OCI-LY7 (cell line): ENCODE data around the gene ANXA3. TPM values are rescaled to one million over a fixed set of nuclear protein-coding genes. Genes with fewer than 3 reads are reported as not detected.

Source experiments
- BruUV-seq: library from RNA; stranded (reverse); fragments of 400-500 nt; replicated peaks from 2 replicates; lab custom pipeline; 2021; lab: Mats Ljungman, UMichigan
- CTCF ChIA-PET: fragments of 300-600 bp; sonication (Branson Sonifier 250); formaldehyde crosslinking; loops from one replicate; lab custom pipeline; 2022; ENCODE audit warnings: antibody characterized with exemption; ENCODE audit not compliant: unreplicated experiment; lab: Charles Lee
- POLR2A ChIA-PET: fragments of 300-600 bp; sonication (Branson Sonifier 250); formaldehyde crosslinking; loops from one replicate; lab custom pipeline; 2022; ENCODE audit warnings: antibody characterized with exemption; lab: Charles Lee
- DNase-seq: peaks from one replicate; pipeline ENCODE4 v3.0.0-alpha.2; 2015; ENCODE audit warnings: low spot score
- H2AFZ ChIP-seq: fragments of 200-600 bp; sonication (generic), shearing (Covaris generic); 2 replicates; pipeline ENCODE4 v1.6.1; 2014; ENCODE audit warnings: mild to moderate bottlenecking, antibody characterized with exemption, low read length, moderate library complexity
- H3K27ac ChIP-seq: fragments of 200-600 bp; sonication (generic); 2 replicates; pipeline ENCODE4 v1.5.1; 2014; ENCODE audit warnings: mixed run types, low read depth, mild to moderate bottlenecking, moderate library complexity, low read length, inconsistent platforms; ENCODE audit not compliant: poor library complexity, severe bottlenecking
- H3K36me3 ChIP-seq: fragments of 200-600 bp; sonication (generic); 2 replicates; pipeline ENCODE4 v1.6.1; 2014; ENCODE audit warnings: mild to moderate bottlenecking, antibody characterized with exemption, low read length, moderate library complexity, mixed read lengths; ENCODE audit not compliant: insufficient read depth
- H3K4me1 ChIP-seq: fragments of 200-600 bp; sonication (generic); 2 replicates; pipeline ENCODE4 v1.5.1; 2014; ENCODE audit warnings: mild to moderate bottlenecking, low read length; ENCODE audit not compliant: insufficient read depth, poor library complexity, severe bottlenecking
- H3K4me2 ChIP-seq: fragments of 200-600 bp; sonication (generic); 2 replicates; pipeline ENCODE4 v1.6.1; 2014; ENCODE audit warnings: mild to moderate bottlenecking, low read length
- H3K4me3 ChIP-seq: fragments of 200-600 bp; sonication (generic); 2 replicates; pipeline ENCODE4 v1.5.1; 2014; ENCODE audit warnings: mild to moderate bottlenecking, low read depth, low read length; ENCODE audit not compliant: poor library complexity, severe bottlenecking
- H3K79me2 ChIP-seq: fragments of 200-600 bp; sonication (generic); 2 replicates; pipeline ENCODE4 v1.6.1; 2016; ENCODE audit warnings: low read depth, mild to moderate bottlenecking, low read length, moderate library complexity, mixed read lengths; ENCODE audit not compliant: insufficient read depth
- H3K9me2 ChIP-seq: fragments of 200-600 bp; sonication (generic); 2 replicates; pipeline ENCODE4 v1.6.1; 2016; ENCODE audit warnings: mild to moderate bottlenecking, low read length, mixed read lengths; ENCODE audit not compliant: insufficient read depth
- H3K9me3 ChIP-seq: fragments of 200-600 bp; sonication (generic); 2 replicates; pipeline ENCODE4 v1.6.1; 2014; ENCODE audit warnings: mild to moderate bottlenecking, mixed run types, low read length, mixed read lengths
- H4K20me1 ChIP-seq: fragments of 200-600 bp; sonication (generic); 2 replicates; pipeline ENCODE4 v1.6.1; 2014; ENCODE audit warnings: mild to moderate bottlenecking, antibody characterized with exemption, low read length, moderate library complexity, mixed read lengths; ENCODE audit not compliant: insufficient read depth
- CTCF ChIP-seq: fragments of 200-600 bp; sonication (generic); conservative IDR thresholded peaks from 2 replicates; pipeline ENCODE4 v1.5.1; 2014; ENCODE audit warnings: mild to moderate bottlenecking, antibody characterized with exemption, low read length, moderate library complexity, mixed read lengths
- EZH2phosphoT487 ChIP-seq: fragments of 200-600 bp; sonication (generic); IDR thresholded peaks from 2 replicates; pipeline ENCODE4 v1.6.1; 2018; ENCODE audit warnings: low read depth, borderline replicate concordance, mild to moderate bottlenecking, mixed run types, antibody characterized with exemption, low read length, moderate library complexity, mixed read lengths
- intact Hi-C: fragments of 100-400 bp; cut with micrococcal nuclease; formaldehyde crosslinking; loops from one replicate; pipeline ENCODE4 v1.10.0; 2022; ENCODE audit not compliant: unreplicated experiment
- total RNA-seq, 2 experiments: library from RNA; depleted of rRNA in 1 of 2; stranded (reverse); fragments of >200 nt in 1 of 2; shearing (Covaris generic) in 1 of 2; gene quantifications; 2 replicates each; pipeline ENCODE4 v1.2.3, GENCODE V29; 2014 to 2022

The ANXA3 gene
- total RNA-seq, 2 experiments from 2014 or later, result not detected

GRCh38 chr4:78616046-78616498 is 64.5 kb downstream of the ANXA3 start:
- H3K36me3 ChIP-seq, result no peaks in the 10 kb centered on the region
- no peak overlapping the region for H3K4me2 ChIP-seq
- H2AFZ ChIP-seq, result peak overlapping the region; percentile 32; the same call in 1 of the 2 replicates
- H3K4me1 ChIP-seq, result peaks cover 33% of the 10 kb centered on the region
- H3K27ac ChIP-seq, result no peak overlapping the region
- DNase-seq, result no peak
- H3K79me2 ChIP-seq, result no peaks in the 10 kb centered on the region
- CTCF ChIA-PET, result no interaction called here
- H3K9me2 ChIP-seq, result no peaks in the 10 kb centered on the region
- TF ChIP-seq EZH2phosphoT487 (no peak), CTCF (no peak)
- H4K20me1 ChIP-seq, result no peaks in the 10 kb centered on the region
- intact Hi-C loops, result no loop called here
- H3K9me3 ChIP-seq, result no peaks in the 10 kb centered on the region
- H3K4me3 ChIP-seq, result no peak overlapping the region
- POLR2A ChIA-PET, result interaction anchor here (0.8 to 5.4 kb wide), 17 partner anchors 9 to 323 kb away, joined by 3 to 47 read pairs (median 3); partner anchors contain the start of gene PAQR3
- BruUV-seq, result no TSS peak

GRCh38 chr4:78618436-78618835 is 66.9 kb downstream of the ANXA3 start:
- Histone ChIP-seq H4K20me1 (no peaks in the 10 kb centered on the region), H3K79me2 (no peaks in the 10 kb centered on the region), H3K9me2 (no peaks in the 10 kb centered on the region), H3K4me2 (no peak overlapping the region), H3K4me1 (peaks cover 9% of the 10 kb centered on the region), H3K36me3 (no peaks in the 10 kb centered on the region), H3K9me3 (no peaks in the 10 kb centered on the region), H2AFZ (no peak overlapping the region), H3K27ac (no peak overlapping the region), H3K4me3 (no peak overlapping the region)
- CTCF ChIA-PET, result no interaction called here
- DNase-seq, result no peak
- intact Hi-C loops, result no loop called here
- no TSS peak for BruUV-seq
- POLR2A ChIA-PET, result interaction anchor here (0.6 to 1.2 kb wide), 2 partner anchors 11 to 87 kb away, joined by 3 read pairs; no protein-coding TSS in a partner anchor
- TF ChIP-seq EZH2phosphoT487 (no peak), CTCF (no peak)

GRCh38 chr4:78621395-78621794 is 69.8 kb downstream of the ANXA3 start:
- Histone ChIP-seq H3K4me1 (no peaks in the 10 kb centered on the region), H3K27ac (no peak overlapping the region), H2AFZ (no peak overlapping the region), H3K9me3 (no peaks in the 10 kb centered on the region), H3K79me2 (no peaks in the 10 kb centered on the region), H3K4me3 (no peak overlapping the region), H3K4me2 (no peak overlapping the region), H4K20me1 (no peaks in the 10 kb centered on the region), H3K9me2 (no peaks in the 10 kb centered on the region), H3K36me3 (no peaks in the 10 kb centered on the region)
- ChIA-PET CTCF (no interaction called here), POLR2A (interaction anchor here (0.7 to 1.3 kb wide), 5 partner anchors 8 to 231 kb away, joined by 3 to 13 read pairs (median 3); no protein-coding TSS in a partner anchor)
- TF ChIP-seq EZH2phosphoT487, result no peak
- no peak for DNase-seq
- intact Hi-C loops, result no loop called here
- BruUV-seq, result no TSS peak
